HG02623 (cell line): ENCODE results near the gene TRPM1.

Source experiments
- ATAC-seq: cut with Tn5 transposase; IDR thresholded peaks from one replicate; pipeline ENCODE4 v1.9.1; 2021; ENCODE audit warnings: moderate library complexity; ENCODE audit not compliant: unreplicated experiment

Gene TRPM1

DNA sequence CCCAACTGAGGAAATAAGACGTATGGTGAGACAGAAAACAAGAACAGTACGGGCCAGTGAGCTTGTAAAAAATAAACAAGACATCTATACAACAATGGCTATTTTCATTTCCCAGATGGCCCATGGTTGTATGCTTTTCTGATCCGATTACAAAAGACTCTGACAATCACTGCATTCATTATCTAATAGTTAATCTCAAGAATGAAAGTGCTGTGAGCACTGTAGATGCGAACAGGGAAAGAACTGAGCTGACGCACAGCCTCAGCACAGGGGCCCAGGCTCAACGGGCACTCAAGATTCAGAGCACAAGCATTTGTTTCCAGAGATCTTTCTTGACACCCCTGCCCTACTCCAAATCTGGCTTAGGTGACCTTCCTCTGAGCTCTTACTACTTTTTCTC is 117.0 kb downstream of the TRPM1 start:
- no peak for ATAC-seq

DNA sequence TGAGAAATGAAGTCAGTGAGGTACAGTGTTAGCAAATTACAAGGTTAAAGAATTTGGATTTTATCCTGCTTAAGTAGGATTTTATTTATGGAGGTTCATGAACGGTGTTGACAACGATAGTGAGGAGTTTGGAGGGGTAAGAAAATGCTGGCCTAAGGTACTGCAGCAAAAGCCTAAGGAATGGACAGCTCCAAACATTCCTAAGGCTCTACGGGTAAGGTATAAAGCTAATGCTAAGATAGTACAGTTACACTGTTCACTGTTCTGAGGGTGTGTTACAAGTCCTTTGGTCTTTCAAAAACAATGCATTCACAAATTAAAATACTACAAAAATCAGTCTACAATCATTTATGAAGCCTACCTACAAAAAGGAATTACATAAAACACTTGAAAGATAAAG is 117.4 kb downstream of the TRPM1 start:
- no peak for ATAC-seq

GRCh38 chr15:30979457-30979856 is 122.1 kb downstream of the TRPM1 start:
- no peak for ATAC-seq

DNA sequence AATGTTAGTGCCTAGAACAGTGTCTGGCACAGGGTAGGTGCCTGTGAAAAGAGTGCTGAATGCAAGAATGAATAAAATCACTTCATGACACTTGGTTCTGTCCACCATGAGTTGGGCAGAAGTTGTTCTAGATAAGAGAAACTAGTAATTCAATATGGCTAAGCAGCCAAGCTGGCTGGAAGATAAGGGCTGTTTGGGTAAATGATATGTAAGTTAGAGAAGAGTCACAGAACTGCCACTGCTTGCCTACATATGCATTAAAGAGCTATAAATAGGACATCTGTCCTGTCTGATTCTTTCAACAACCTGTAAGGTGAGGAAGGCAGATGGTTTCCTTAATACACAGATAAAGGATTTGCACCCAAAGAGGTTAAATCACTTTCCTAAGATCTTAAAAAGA is 123.2 kb downstream of the TRPM1 start:
- no peak for ATAC-seq

DNA sequence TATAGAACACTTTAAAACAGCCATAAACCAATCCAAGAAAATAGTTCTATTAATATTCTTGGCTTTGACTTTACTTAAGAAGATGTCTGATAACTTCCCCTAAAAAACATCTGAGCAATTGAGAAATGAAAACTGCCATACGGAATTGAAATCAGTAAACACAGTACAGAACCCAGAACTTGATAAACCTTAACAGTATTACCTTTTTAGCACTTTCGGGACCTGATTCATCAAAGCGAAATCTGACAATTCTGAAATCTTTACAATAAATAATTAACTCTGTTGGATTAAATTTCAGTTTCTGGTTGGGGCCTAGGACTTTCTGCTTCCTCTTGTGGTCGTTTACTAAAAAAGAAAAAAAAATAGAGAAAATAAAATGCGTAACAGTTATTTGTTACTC is 127.4 kb downstream of the TRPM1 start:
- no peak for ATAC-seq

- no peak for ATAC-seq
Observed at GRCh38 chr15:30973379-30973778, 128.1 kb downstream of the TRPM1 start.

- no peak for ATAC-seq
Observed at GRCh38 chr15:30969724-30970123, 131.8 kb downstream of the TRPM1 start.

DNA sequence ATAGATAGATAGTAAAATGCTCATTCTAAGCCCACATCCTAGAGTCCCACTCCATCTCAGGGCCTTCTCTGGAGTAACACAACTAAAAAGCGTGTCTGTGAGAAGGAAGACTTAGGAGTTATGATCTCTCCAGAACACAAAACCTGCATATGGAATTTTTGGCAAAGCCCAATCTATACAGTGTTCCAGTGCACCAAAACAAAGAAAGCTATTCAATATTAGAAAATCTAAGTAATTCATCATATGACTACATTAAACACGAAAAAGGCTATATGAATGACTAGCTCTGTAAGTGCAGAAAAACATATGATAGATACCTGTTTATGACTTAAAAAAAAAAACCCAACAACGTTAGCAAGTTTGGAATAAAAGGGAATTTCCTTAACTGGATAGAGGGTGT is 137.8 kb downstream of the TRPM1 start:
- no peak for ATAC-seq

GRCh38 chr15:30962659-30963058 is 138.9 kb downstream of the TRPM1 start:
- ATAC-seq, result no peak

DNA sequence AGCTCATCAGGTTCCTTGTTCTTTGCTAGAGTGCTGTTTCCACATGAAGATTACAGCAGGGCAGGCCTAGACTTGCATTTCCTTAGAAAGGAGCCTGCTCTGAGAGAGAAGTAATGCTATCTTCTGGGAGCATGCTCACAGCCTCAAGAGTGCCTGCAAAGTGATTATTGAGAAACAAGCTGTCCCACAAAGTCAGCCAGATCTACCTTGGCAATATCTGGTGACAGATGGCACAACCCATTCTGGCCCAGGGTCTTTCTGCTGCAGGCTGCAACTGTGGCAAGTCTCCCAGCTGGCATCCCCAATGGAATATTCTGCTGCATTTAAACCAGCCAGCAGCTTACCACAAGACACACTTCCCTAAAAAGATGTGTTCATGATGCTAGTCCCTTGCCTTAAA is 139.4 kb downstream of the TRPM1 start:
- no peak for ATAC-seq

DNA sequence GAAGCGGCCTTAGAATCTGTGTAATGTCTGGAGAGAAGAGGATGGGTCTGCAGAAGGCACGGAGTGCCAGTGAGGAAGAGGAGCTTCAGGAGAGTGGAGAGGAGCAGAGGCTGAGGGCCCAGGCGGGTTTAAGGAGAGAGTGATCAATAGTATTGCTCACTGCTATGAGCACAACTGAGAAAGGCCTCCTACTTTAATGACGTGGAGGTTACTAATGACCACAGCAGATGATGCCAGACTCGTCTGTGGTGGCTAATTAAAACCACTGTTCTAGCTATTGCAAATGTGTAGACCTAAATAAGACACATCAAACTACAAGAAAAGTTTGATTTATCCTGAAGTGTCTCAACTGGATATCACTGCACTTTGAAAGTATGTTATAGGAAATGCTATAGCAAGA is 143.3 kb downstream of the TRPM1 start:
- no peak for ATAC-seq

DNA sequence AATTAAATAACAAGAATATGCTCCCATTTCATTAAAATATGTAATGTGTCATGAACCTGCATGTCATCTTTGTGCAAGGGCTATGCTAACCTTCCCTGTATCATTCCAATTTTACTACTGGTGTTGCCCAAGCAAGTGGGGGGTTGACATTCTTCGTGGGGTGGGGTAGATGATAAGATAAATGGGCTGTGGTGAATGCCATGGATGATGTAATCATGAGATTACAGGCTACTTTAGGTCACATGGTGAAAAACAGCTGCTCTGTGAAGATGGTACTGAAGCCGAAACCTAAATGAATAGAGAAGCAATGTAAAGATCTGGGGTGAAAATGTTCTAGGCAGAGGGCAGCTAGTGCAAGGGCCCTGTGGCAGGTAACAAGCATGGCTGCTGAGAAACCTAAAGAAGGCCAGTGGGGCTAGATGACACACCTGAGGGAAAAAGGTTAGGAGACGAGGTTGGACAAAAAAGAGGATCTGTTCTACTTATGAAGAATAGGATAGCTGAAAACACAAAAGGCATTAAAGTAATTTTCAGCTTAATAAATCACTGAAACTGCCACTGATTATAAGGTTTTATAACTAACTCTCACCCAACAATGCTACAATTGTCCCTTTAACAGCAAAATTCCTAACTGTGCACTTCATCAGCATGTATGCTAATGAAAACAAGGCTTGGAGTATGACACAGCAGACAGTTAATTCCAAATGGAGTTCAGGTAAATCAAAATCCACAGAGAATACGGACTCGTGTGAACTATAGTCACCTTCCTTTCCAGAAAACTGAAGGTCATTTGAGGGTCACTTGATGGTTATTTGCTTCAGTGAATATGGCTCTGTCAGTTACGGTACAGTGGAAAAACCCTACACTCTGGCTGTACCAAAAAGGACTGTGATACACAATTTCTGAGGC is 145.1 kb downstream of the TRPM1 start:
- no peak for ATAC-seq

DNA sequence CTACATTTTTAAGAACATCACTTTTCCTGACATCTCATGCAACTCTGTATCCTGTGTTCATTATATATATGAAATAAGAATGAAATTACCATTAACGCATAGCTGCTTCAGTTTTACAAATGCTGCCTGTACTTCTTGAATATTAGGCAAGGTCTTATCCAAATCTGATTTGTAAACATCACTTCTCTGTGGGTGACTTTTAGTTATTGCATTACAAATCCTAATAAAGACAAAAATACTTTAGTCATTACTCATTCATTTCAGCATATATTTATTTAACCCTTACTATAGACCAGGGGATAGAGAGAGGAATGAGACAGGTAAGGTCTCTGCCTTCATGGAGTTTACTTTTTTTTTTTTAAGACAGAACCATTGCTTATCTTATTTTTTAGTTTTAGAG is 146.9 kb downstream of the TRPM1 start:
- no peak for ATAC-seq

DNA sequence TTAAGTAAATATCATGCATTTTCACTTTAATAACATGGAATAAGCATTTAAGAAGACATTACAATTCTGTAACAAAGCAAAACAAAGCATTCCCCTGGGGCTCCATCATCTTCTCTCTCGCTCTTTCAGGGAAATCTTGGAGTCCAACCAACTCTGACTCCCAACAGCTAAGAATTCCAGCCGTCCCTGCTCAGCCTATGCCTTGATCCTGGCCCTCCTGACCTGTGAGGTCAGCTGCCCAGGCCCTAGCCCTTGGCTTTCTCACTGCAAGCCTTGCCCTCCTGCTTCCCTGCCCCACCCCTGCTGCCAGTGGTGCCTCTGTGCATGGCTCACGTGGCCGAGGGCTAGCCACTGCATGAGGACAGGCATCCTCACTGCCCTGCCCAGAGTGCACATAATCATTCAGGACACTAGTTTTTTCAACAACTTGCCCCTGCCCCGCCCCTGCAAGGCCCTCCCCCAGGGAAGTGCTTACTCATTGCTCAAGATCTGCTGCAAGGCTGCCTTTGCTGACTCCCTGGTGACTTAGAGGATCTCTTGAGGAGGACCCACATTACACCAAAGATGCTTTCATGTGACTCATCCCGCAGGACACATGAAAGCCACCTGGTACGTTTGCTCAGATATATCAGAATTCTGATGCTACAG is 147.7 kb downstream of the TRPM1 start:
- ATAC-seq, result no peak

- no peak for ATAC-seq
Observed at GRCh38 chr15:30953183-30953582, 148.3 kb downstream of the TRPM1 start.
